GM18858 (cell line): ENCODE results near the gene ITGAE.
A peak's percentile ranks its signal among the peaks of the same experiment; 100 is the strongest.

Source experiments
- ATAC-seq: cut with Tn5 transposase; IDR thresholded peaks from one replicate; pipeline ENCODE4 v1.9.1; 2021; ENCODE audit not compliant: unreplicated experiment

Gene ITGAE

DNA sequence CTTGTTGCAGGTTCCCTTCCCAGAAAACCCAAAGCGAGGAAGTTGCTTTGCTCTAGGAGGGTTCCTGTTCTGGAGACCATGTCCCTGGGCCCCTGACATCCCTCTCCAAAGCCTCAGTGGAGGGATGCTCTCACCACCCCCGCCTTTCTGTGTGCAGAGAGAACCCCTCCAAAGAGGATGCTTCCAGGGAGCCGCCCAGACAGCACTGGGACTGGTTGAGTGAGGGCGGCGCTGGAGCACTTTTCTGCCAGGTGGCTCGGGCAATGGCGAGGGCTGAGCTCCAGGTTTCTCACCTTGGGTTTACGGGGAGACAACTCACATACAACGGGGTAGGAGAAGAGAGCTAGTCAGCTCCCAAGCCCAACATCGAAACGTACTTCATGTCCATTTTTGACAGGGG, 125.1 kb downstream of the ITGAE start:
- no peak for ATAC-seq

DNA sequence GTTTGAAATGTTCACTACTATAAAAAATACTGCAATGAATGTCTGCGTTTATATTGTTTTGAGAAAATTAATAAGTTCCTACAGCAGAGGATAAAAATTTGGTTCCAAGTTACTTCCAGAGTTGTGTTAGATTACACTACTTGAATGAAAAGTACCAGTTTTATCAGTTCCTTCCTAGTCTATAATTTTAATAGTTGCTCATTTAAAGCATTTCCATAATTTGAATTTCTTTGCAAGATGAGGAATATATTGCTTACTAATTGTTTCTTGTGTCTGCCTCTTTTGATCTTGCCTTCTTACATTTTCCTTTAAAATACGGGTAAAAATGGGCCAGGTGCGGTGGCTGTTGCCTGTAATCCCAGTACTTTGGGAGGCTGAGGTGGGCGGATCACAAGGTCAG, 128.4 kb downstream of the ITGAE start:
- no peak for ATAC-seq

DNA sequence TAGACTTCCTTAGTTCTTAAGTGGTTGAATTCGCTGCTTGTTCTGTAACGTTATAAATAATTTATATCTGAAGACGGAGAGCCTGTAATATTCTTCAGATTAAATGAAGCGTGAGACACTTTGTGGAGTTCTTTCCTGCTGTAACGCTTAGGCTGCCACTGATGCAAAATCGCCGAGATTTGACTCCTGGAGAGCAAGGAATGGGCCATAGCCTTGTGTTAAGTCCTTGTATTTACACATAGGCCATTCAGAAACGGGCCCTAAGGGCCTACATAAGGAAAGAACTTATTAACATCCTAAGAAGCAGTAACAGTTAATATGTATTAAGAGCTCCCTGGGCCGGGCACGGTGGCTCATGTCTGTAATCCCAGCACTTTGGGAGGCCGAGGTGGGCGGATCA, 131.4 kb downstream of the ITGAE start:
- no peak for ATAC-seq

DNA sequence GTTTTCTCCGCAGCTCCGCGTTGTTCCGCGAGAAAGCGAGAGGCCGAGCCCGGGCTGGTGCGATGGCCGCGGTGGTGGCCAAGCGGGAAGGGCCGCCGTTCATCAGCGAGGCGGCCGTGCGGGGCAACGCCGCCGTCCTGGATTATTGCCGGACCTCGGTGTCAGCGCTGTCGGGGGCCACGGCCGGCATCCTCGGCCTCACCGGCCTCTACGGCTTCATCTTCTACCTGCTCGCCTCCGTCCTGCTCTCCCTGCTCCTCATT, 132.0 kb downstream of the ITGAE start:
- no peak for ATAC-seq

DNA sequence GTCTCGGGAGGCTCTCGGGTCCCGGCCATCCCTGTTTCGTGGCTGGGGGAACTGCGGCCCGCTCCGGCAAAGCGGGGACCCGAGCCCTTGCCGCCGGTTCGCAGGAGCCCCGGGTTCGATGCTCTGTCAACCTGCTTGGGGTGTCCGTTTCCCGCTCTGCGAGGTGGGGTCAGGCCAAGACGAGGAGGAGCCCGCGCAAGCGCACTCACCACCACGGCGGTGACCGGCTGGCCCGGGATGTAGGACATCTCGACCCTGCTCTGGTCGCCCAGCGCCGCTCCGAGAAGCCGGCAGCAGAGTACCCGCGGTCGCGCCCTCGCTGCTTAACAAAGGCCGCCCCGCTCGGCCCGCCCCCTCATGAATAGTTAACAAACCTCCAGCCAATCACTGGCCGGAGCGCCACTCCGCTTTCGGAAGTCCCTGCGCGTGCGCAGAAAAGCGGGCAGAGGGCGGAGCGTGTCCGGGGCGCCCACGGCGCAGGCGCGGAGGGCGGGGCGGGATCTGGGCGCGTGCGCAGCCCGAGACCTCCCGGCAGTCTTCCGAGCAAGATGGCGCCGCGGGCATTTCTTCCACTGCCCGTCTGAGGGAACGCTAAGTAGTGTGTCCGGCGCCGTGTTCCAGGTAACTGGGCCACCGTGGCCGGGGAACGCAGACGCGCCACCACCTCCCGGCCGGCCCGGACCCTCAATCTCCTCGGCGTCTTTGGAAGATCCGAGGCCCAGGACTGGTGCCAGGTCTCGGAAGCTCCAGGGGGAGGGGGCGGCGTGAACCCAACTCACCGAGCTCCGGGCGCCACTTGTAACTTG, 132.5 kb downstream of the ITGAE start, which contains the start of the genes EMC6 and TAX1BP3:
Gene EMC6 (plus strand): TSS at position 534 of the 806 bp plus-strand sequence. CDS start 335 bp downstream, outside the sequence.
Gene TAX1BP3 (minus strand): TSS at position 300 of the 806 bp plus-strand sequence. CDS start 52 bp downstream, at position 248.
- ATAC-seq, result peak; percentile 70

DNA sequence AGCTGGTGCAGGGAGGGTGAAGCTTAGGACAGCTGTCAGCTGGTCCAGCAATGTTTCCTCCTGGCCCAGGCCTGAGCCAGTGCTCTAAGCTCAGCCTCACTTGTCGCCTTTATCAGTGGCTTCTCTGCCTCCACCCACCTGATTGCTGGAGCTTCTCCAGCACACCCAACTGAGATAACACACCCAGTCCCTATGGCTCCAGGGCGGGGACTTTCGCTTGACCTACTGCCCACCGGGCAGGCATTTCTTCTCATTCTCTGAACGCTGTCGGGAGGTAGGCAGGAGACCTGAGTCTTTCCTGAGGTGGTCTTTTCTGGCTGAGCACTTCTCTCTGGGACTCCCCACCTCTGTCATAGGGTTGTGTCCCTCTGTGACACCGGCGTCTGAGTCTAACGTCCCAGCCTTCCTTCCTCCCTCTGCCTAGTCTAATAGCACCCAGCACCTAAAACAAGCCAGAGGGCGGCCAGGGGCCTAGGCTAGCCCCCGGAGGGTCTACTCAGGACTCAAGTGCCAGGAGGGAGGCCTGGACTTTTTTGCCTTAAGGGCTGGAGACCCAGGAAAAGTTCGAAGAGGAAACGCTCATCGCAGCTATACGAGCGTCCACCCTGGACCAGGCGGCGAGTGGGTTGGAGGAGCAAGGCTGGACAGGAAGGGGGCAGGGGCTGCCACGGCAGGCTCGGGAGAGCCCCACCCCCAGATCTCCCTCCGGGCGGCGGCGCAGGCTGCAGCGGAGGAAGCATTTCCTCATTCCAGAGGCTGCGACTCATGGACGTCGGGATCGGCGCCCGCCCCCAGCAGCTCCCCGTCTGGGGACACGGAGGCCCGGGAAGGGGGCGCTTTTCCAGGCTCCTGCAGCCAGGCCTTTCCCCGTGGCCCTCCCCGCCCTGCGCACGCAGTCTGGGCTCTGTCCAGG, 133.4 kb downstream of the ITGAE start:
- no peak for ATAC-seq

DNA sequence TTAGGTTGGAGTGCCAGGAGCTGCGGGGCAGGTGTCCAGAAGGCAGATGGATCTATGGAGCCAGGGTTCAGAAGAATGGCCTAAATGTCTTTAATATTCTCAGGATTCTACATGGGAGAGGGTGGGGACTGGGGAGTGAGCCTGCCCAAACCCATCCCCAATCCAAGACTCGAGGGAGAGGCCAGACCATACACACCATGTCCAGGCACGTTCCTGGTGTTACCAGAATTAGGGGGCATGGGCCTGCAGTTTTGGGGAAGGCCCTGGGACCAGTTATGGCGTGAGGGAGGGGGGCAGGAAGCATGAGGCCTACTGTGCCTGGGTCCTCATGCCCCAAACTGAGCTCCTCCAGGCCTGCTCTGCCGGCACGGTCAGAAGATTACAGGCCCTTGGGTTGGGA, 134.5 kb downstream of the ITGAE start:
- no peak for ATAC-seq

DNA sequence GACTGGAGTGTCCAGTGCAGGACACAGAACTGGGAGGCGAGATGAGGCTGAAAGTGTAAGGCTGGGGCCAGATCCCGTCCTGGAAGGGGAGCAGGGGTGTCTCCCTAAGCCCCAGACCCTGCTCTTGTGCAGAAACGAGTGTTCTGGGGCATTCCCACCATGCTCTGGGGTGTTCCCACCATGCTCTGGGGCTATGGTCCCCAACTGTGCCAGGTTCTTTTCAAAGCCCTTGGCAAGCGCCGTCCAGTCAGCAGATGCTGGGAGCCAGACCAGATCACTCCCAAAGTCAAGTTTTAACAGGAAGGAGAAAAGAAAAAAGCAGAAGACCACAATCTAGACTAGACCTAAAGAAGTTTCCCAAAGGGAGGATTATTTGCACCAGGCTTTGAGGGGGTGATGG, 135.2 kb downstream of the ITGAE start:
- ATAC-seq, result no peak
